GM12865 (cell line): ENCODE measurements around the gene C1orf21.

Experiments
- DNase-seq: peaks from one replicate; pipeline ENCODE4 v3.0.0; 2010; ENCODE audit warnings: low read depth
- H3K4me3 ChIP-seq: 2 replicates; pipeline ENCODE4 v1.5.1; 2011; ENCODE audit warnings: mild to moderate bottlenecking, low read depth, low read length, control low read depth
- CTCF ChIP-seq: IDR thresholded peaks from 2 replicates; pipeline ENCODE4 v1.5.1; 2011; ENCODE audit warnings: low read length, control low read depth, low read depth, inconsistent platforms; ENCODE audit not compliant: insufficient read depth; ENCODE audit errors: missing control alignments

The C1orf21 gene

GRCh38 chr1:184418652-184419349 lies 32.0 kb downstream of the C1orf21 start:
- peak; percentile 7 for DNase-seq
- no peak for TF ChIP-seq CTCF
- no peak overlapping the region for H3K4me3 ChIP-seq

GRCh38 chr1:184419350-184420161 lies 32.7 kb downstream of the C1orf21 start:
- DNase-seq = no peak
- H3K4me3 ChIP-seq = no peak overlapping the region
- no peak for TF ChIP-seq CTCF

GRCh38 chr1:184422490-184423233 lies 35.8 kb downstream of the C1orf21 start:
- no peak overlapping the region for H3K4me3 ChIP-seq
- DNase-seq = no peak
- no peak for TF ChIP-seq CTCF

GRCh38 chr1:184423649-184424048 lies 36.8 kb downstream of the C1orf21 start:
- H3K4me3 ChIP-seq = no peak overlapping the region
- no peak for TF ChIP-seq CTCF
- no peak for DNase-seq

GRCh38 chr1:184424157-184424556 lies 37.3 kb downstream of the C1orf21 start:
- no peak for TF ChIP-seq CTCF
- DNase-seq = no peak
- no peak overlapping the region for H3K4me3 ChIP-seq

- TF ChIP-seq CTCF = no peak
- DNase-seq = no peak
- no peak overlapping the region for H3K4me3 ChIP-seq
Observed at GRCh38 chr1:184424945-184425344, 38.1 kb downstream of the C1orf21 start.
